ENCODE results near the gene CPOX.
A peak's percentile ranks its signal among the peaks of the same experiment; 100 is the strongest.

Gene CPOX

DNA sequence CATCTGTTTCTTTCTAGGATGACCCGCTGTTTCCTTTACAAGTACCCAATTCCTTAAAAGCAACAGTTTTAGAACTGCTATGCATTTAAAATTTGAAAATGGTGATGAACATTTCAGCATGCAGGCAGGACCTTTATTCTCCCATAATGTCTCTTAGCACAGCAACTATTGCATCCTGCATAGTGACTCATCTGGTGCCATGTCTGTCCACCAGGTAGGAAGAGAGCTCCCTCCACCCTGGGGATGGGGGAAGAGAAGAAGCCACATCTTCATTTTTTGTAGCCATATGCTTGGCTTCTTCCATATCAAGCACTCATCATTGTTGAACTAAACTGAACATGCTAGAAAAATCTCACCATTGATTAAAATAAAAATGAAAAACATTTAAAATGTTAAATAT lies 51.7 kb downstream of the CPOX start:
- peaks cover 6% of the 10 kb centered on the region for H3K27me3 ChIP-seq (ENCODE audit: insufficient read depth, low read length, poor library complexity)
- no peaks in the 10 kb centered on the region for H3K36me3 ChIP-seq (ENCODE audit: insufficient read depth, low read length)
- H2AFZ ChIP-seq (ENCODE audit: low read depth, low read length): 0 out of 2 replicates have a peak overlapping the region, but pooled peaks have one; percentile 11
- TF ChIP-seq, protein P1, sequence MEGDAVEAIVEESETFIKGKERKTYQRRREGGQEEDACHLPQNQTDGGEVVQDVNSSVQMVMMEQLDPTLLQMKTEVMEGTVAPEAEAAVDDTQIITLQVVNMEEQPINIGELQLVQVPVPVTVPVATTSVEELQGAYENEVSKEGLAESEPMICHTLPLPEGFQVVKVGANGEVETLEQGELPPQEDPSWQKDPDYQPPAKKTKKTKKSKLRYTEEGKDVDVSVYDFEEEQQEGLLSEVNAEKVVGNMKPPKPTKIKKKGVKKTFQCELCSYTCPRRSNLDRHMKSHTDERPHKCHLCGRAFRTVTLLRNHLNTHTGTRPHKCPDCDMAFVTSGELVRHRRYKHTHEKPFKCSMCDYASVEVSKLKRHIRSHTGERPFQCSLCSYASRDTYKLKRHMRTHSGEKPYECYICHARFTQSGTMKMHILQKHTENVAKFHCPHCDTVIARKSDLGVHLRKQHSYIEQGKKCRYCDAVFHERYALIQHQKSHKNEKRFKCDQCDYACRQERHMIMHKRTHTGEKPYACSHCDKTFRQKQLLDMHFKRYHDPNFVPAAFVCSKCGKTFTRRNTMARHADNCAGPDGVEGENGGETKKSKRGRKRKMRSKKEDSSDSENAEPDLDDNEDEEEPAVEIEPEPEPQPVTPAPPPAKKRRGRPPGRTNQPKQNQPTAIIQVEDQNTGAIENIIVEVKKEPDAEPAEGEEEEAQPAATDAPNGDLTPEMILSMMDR (IDR thresholded peaks at IDR 0.05; ENCODE audit: borderline replicate concordance, extremely low read depth, low read length, poor library complexity, severe bottlenecking): no peak
- no peak for TF ChIP-seq EZH2 (IDR thresholded peaks at IDR 0.05; ENCODE audit: borderline replicate concordance, low read depth, low read length, severe bottlenecking)
- no peak overlapping the region for H3K4me2 ChIP-seq (ENCODE audit: insufficient read depth, low read length)
- no peak for ATAC-seq (ENCODE audit: insufficient read depth, low read depth)
- no peaks in the 10 kb centered on the region for H3K9me3 ChIP-seq (ENCODE audit: insufficient read depth, low read length, severe bottlenecking)
- H3K79me2 ChIP-seq (ENCODE audit: insufficient read depth, low read length): no peaks in the 10 kb centered on the region
- H3K4me1 ChIP-seq (ENCODE audit: insufficient read depth, low read length): no peaks in the 10 kb centered on the region
- no peaks in the 10 kb centered on the region for H4K20me1 ChIP-seq (ENCODE audit: insufficient read depth, low read length)
- no peak for DNase-seq
- H3K4me3 ChIP-seq (ENCODE audit: low read depth in 1 of 2, low read length in 2 of 2): no peak overlapping the region
- no peak overlapping the region for H3K9ac ChIP-seq (ENCODE audit: low read depth, low read length)
- no peak overlapping the region for H3K27ac ChIP-seq (ENCODE audit: low read length)

DNA sequence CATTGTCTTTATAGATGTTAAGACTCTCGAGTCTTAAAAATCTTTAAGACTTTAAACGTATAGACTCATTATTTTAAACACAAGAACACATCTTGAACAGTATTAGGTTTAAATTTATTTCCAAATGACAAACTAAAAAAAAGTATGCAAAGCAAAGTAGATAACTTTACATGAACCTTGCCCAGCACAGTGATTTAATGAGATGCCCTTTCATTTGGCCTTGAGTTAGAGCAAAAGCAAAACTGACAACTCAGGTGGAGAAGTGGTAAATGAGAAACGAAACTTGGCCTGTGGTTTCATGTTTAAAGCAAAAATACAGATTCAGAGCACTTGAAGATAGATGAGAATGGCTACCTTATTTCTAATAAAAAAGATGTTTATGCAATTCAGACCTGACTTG lies 53.1 kb downstream of the CPOX start:
- H3K4me2 ChIP-seq (ENCODE audit: insufficient read depth, low read length): no peak overlapping the region
- H3K9ac ChIP-seq (ENCODE audit: low read depth, low read length): no peak overlapping the region
- DNase-seq: no peak
- H3K4me1 ChIP-seq (ENCODE audit: insufficient read depth, low read length): no peaks in the 10 kb centered on the region
- no peak overlapping the region for H3K4me3 ChIP-seq (ENCODE audit: low read depth in 1 of 2, low read length in 2 of 2)
- H2AFZ ChIP-seq (ENCODE audit: low read depth, low read length): no peak overlapping the region
- peaks cover 6% of the 10 kb centered on the region for H3K27me3 ChIP-seq (ENCODE audit: insufficient read depth, low read length, poor library complexity)
- H3K27ac ChIP-seq (ENCODE audit: low read length): no peak overlapping the region
- H3K36me3 ChIP-seq (ENCODE audit: insufficient read depth, low read length): no peaks in the 10 kb centered on the region
- H3K9me3 ChIP-seq (ENCODE audit: insufficient read depth, low read length, severe bottlenecking): no peaks in the 10 kb centered on the region
- no peaks in the 10 kb centered on the region for H4K20me1 ChIP-seq (ENCODE audit: insufficient read depth, low read length)
- no peak; the same call in 2 of the 3 replicates for ATAC-seq (ENCODE audit: insufficient read depth, low read depth)
- TF ChIP-seq EZH2 (IDR thresholded peaks at IDR 0.05; ENCODE audit: borderline replicate concordance, low read depth, low read length, severe bottlenecking): no peak
- TF ChIP-seq, protein P1 (IDR thresholded peaks at IDR 0.05; ENCODE audit: borderline replicate concordance, extremely low read depth, low read length, poor library complexity, severe bottlenecking): no peak
- no peaks in the 10 kb centered on the region for H3K79me2 ChIP-seq (ENCODE audit: insufficient read depth, low read length)

DNA sequence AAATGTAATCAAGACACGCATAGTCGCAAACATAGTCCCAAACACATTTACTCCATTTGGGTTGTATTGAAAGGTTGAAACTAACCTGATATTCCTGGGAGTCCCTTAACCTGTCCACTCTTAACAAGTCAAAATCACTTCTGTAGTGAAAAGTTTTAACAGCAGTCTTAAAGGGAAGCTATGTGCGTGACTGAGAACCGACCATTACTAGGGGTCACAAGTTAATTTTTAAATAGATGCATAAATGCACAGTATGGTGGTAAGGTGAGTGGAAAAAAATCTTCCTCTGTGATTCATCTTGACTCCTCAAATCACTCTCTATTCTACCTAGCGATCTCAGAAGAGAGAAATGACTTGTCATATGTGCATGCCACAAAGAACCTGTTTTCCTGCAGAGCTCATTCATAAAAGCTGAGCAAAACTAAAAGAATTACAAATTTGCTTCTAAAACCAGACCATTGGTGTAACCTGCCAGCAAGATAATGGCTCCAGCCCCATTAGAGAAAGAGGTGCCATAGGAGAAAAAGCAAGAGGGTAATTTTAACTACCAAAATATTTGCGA lies 56.9 kb downstream of the CPOX start:
- H3K36me3 ChIP-seq (ENCODE audit: insufficient read depth, low read length): no peaks in the 10 kb centered on the region
- no peak overlapping the region for H3K9ac ChIP-seq (ENCODE audit: low read depth, low read length)
- no peak for ATAC-seq (ENCODE audit: insufficient read depth, low read depth)
- no peak overlapping the region for H3K4me2 ChIP-seq (ENCODE audit: insufficient read depth, low read length)
- no peaks in the 10 kb centered on the region for H3K9me3 ChIP-seq (ENCODE audit: insufficient read depth, low read length, severe bottlenecking)
- peaks cover 6% of the 10 kb centered on the region for H3K27me3 ChIP-seq (ENCODE audit: insufficient read depth, low read length, poor library complexity)
- H3K79me2 ChIP-seq (ENCODE audit: insufficient read depth, low read length): no peaks in the 10 kb centered on the region
- H4K20me1 ChIP-seq (ENCODE audit: insufficient read depth, low read length): no peaks in the 10 kb centered on the region
- H3K4me1 ChIP-seq (ENCODE audit: insufficient read depth, low read length): no peaks in the 10 kb centered on the region
- no peak overlapping the region for H2AFZ ChIP-seq (ENCODE audit: low read depth, low read length)
- no peak overlapping the region for H3K4me3 ChIP-seq (ENCODE audit: low read depth in 1 of 2, low read length in 2 of 2)
- DNase-seq: no peak
- TF ChIP-seq, protein P1 (IDR thresholded peaks at IDR 0.05; ENCODE audit: borderline replicate concordance, extremely low read depth, low read length, poor library complexity, severe bottlenecking): no peak
- TF ChIP-seq EZH2 (IDR thresholded peaks at IDR 0.05; ENCODE audit: borderline replicate concordance, low read depth, low read length, severe bottlenecking): no peak
- no peak overlapping the region for H3K27ac ChIP-seq (ENCODE audit: low read length)

Data from DND-41 (cell line).